A549 treated with AZD9567 at 1 μM for 4 hours (cell line): ENCODE data around the gene WBP2NL. TPM values are rescaled to one million over a fixed set of nuclear protein-coding genes. Genes with fewer than 3 reads are reported as not detected.

ENCODE experiments used
- total RNA-seq: library from RNA; stranded (reverse); fragments of 200-300 nt; extraction: Qiagen RNA extraction; gene quantifications from 5 replicates; pipeline ENCODE4 v1.2.3, GENCODE V29; 2022; ENCODE audit not compliant: insufficient read depth

The WBP2NL gene, protein sequence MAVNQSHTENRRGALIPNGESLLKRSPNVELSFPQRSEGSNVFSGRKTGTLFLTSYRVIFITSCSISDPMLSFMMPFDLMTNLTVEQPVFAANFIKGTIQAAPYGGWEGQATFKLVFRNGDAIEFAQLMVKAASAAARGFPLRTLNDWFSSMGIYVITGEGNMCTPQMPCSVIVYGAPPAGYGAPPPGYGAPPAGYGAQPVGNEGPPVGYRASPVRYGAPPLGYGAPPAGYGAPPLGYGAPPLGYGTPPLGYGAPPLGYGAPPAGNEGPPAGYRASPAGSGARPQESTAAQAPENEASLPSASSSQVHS
- total RNA-seq = 0.09 to 0.11 TPM (median 0.10 TPM) in 3 of 5 replicates, not detected in the others

DNA sequence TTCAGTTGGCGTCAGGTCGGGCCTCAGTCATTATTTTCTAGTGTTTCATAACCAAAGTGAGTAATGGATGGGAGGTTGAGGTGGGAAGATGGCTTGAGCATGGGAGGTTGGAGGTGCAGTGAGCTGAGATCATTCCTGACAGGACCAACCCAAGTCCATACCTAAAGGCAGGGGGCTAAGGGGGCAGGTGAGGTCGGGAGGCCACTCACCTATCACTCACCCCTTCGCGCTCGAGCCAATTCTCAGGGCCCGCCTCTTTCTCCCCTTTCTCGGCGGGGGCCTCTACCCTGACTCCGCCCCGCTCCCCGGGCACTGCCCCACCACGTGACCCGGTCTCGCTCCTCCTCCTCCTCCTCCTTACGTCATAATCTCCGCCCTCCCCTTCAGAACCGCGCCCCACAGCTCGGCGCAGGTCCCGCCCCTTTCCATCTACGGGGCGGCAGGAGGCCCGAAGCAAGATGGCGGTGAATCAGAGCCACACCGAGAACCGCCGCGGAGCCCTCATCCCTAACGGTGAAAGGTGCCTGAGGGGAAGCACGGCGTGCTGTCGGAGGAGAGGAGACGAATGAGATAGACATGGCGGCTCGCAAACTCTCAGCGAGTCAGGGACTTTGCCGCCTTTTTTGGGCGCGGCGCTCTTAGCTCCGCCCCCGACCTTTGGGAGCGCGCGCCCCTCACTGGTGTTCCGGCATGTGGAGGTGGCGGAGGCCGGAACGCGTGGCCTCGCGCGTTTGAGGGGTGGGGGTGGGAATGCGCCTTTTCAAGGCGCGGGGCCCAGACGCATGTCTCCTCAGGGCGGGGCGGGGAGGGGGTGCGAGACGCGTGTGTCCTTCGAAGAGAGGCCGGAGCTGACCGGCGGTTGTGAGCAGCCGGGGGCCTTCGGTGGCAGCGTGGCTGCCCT, at the start of gene WBP2NL:
WBP2NL (plus strand) TSS at position 428 of the 901 bp plus-strand sequence; CDS start at position 459, 31 bp downstream.

DNA sequence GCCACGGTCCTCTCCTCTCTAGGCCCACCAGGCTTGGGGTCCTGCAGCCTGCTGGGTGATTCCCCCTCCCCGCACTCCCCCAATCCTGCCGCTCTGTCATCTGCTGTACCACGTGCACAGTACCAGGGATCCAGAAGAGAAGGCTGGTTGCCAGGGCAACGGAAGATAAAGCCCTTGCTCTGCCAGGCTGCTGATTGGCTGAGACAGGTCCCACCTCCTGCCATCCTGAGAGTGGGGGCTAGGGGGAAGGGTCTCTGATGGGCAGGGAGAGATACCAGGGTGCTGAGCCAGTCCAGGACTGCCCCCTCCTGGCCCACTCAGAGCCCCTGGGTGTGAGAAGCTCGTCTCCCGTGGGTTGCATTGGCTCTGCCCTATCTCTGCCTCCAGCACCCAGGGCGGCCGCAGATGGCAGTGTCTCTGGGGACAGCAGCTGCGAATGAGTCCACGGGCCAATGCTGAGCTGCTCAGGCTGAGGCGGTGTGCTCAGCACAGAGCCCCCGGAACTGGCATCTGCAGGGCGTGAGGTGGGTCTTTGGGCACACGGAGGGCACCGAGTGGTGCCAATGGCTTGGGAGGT, 46.6 kb upstream of the WBP2NL start, which contains the start of gene SMIM45:
SMIM45 (plus strand) TSS at position 253 of the 577 bp plus-strand sequence.

DNA sequence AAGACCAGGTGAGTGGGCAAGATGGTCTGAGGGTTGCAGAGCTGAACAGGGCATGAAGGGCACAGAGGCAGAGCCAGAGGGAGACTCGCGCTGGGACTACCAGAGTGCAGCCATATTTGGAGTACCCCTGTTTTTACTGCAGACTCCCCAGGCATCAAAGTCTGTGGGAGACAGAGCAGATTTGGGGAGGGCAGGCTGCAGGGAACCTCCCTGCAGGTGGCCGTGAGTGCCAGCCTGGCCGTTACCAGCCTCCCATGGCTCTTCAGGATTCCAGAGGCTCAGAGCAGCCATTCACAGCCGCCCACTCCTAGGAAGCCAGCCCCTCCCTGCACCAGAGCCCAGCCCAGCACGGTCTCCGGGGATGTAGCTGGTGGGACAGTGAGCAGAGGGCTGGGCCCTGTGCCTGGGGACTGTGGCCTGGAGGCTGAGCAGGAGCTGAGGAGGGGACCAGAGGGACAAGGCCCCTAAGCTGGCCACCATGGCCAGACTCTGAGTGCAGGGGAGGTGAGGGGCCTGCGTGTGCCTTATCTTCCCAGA, 29.4 kb upstream of the WBP2NL start, which contains the start of gene SEPTIN3:
SEPTIN3 (plus strand) TSS at position 334 of the 537 bp plus-strand sequence. CDS start 2,050 bp downstream, outside the sequence.

DNA sequence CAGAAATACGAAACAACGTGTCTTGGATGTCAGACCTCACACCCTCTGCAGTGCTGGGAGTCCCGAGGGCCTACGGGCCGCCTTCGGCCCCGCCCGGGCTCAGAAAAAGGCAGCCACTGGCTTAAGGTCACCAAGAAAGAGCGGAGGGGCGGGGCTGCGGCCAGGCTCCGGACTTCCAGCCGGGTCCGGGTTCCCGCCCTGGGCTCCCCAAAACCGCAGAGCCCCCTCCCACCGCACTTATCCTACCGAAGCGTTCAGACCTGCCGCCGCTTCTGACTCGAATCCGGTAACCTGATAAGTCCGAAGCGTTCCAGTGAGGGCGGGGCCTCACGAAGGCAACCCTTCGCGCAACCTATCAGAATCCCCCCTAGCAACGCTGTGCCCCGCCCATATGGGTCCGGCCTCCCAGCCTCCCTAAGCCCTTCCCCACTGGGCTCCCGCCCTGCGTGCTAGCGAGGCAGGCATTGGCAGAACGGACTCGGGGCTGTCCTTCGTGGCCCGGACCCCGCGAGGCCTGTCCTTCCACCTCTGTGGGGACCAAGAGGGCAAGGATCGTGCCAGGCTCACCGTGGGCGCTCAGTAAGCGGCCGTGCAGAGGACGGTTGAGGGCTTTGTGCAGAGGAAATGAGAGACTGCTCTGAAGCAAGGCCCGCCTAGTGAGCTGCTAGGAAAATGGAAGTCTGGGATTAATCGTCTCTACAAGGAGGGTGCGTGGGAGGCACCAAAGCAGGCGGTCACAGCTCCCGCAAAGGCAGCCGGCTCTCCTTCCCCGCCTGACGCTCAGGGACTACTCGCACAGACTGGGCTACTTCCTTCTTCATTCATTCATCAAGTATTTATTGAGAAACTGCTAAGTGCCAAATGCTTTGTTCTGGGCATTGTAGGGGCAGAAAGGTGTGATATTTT, 72.2 kb downstream of the WBP2NL start, which contains the start of gene NAGA:
NAGA (minus strand) TSS at position 296 of the 906 bp plus-strand sequence. CDS start 515 bp downstream, outside the sequence.

DNA sequence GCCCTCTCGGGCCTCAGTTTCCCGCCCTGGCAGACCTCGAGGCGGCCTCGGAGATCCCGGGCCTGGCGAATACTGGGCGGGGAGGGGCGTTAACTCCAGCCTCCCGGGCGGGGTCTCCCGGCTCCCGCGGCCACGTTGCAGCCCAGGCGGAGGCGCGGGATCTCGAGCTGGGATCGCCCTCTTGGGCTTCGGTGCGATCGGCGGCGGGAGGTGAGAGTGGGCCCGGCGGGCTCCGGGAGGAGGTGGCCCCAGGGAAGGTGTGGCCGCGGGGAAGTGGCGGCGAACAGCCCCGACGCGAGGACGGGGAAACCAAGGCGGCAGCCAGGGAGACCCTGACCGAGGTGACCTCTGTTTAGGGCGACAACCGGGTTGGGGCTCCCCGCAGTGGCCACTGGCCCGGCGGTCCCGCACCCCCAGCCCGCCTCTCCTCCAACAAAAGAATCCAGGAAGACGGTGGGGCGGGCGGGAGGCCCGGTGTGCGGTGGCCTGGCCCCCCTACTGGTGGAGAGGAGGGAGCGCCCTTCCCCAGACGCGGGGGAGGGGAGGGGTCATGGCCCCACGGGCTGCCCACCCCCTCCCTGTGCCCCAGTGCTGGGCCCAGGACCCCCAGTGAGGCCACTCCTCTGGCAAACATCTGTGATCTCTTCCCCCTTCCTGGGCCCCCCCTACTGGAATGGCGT, 75.7 kb downstream of the WBP2NL start, which contains the start of gene PHETA2:
PHETA2 (plus strand) TSS at position 117 of the 680 bp plus-strand sequence. CDS start 3,046 bp downstream, outside the sequence.

Other genes with a start within 250 kb of the WBP2NL start
- 1.7 to 3.8 TPM (median 3.5 TPM) in 5 replicates for gene CCDC134, start 198.1 kb upstream of the WBP2NL start, total RNA-seq
- gene SREBF2, start 165.7 kb upstream of the WBP2NL start, total RNA-seq = 21.9 to 30.8 TPM (median 28.3 TPM) in 5 replicates
- 0.19 to 0.31 TPM (median 0.25 TPM) in 4 of 5 replicates, not detected in the other for gene SHISA8, start 83.7 kb upstream of the WBP2NL start, total RNA-seq
- 0.23 to 0.32 TPM (median 0.25 TPM) in 4 of 5 replicates, not detected in the other for gene TNFRSF13C, start 72.0 kb upstream of the WBP2NL start, total RNA-seq
- 34.6 to 42.1 TPM (median 35.3 TPM) in 5 replicates for gene CENPM, start 51.6 kb upstream of the WBP2NL start, total RNA-seq
- 0.91 to 1.2 TPM (median 1.1 TPM) in 5 replicates for gene SEPTIN3, start 29.3 kb upstream of the WBP2NL start, total RNA-seq
- gene NAGA, start 72.0 kb downstream of the WBP2NL start, total RNA-seq = 6.5 to 10.3 TPM (median 7.2 TPM) in 5 replicates
- not detected in 5 replicates for gene PHETA2, start 75.5 kb downstream of the WBP2NL start, total RNA-seq
- 28.5 to 45.4 TPM (median 41.9 TPM) in 5 replicates for gene SMDT1, start 80.9 kb downstream of the WBP2NL start, total RNA-seq
- 65.6 to 71.4 TPM (median 68.9 TPM) in 5 replicates for gene NDUFA6, start 92.0 kb downstream of the WBP2NL start, total RNA-seq
- 0.55 to 0.77 TPM (median 0.68 TPM) in 4 of 5 replicates, not detected in the other for gene CYP2D6, start 132.0 kb downstream of the WBP2NL start, total RNA-seq